GM12878 (cell line): ENCODE data around the gene CLDN5. TPM values are rescaled to one million over a fixed set of nuclear protein-coding genes. Genes with fewer than 3 reads are reported as not detected.

Source experiments
- ATAC-seq: fragments of 200-7000 bp; cut with Tn5 transposase; 3 replicates; pipeline ENCODE4 v1.9.1; 2020; ENCODE audit warnings: mild to moderate bottlenecking, moderate library complexity
- BruUV-seq: library from RNA; stranded (reverse); fragments of 400-500 nt; replicated peaks from 2 replicates; lab custom pipeline; 2021; lab: Mats Ljungman, UMichigan
- CTCF ChIA-PET: fragments of 300-600 bp; sonication (Branson Sonifier 250); formaldehyde crosslinking; extraction: SDS; loops from one replicate; lab custom pipeline; 2021; ENCODE audit warnings: inconsistent platforms; lab: Yijun Ruan, JAX
- POLR2A ChIA-PET: fragments of 350-600 bp; formaldehyde crosslinking; extraction: SDS; loops from one replicate; lab custom pipeline; 2021; ENCODE audit warnings: inconsistent platforms; lab: Charles Lee
- RAD21 ChIA-PET: fragments of 300-600 bp; sonication (Branson Sonifier 250); formaldehyde crosslinking; loops from one replicate; lab custom pipeline; 2023; ENCODE audit warnings: antibody characterized with exemption; ENCODE audit not compliant: unreplicated experiment; lab: Charles Lee
- SMC1A ChIA-PET: fragments of 300-600 bp; sonication (Branson Sonifier 250); formaldehyde crosslinking; loops from one replicate; lab custom pipeline; 2023; ENCODE audit not compliant: unreplicated experiment, uncharacterized antibody; lab: Charles Lee
- DNase-seq: peaks from one replicate; pipeline ENCODE4 v3.0.0-alpha.2; 2011; ENCODE audit warnings: low read depth, low spot score
- FAIRE-seq: peaks from 3 replicates; lab custom pipeline; 2011; peaks lifted over from hg19 to GRCh38; lab: Jason Lieb, UNC
- H2AFZ ChIP-seq: 2 replicates; pipeline ENCODE4 v1.6.0; 2011; ENCODE audit warnings: low read depth, low read length, control low read depth; ENCODE audit not compliant: control insufficient read depth
- H3K27ac ChIP-seq: 2 replicates; pipeline ENCODE4 v1.5.1; 2011; ENCODE audit warnings: control low read depth; ENCODE audit not compliant: control insufficient read depth, insufficient read depth
- H3K27me3 ChIP-seq, 2 experiments: replicated peaks in 1 of 2; 2 replicates each; pipeline versions ENCODE4 v1.6.0 to v1.6.1; 2011; ENCODE audit warnings: low read length in 1 of 2; ENCODE audit not compliant: control insufficient read depth in 2 of 2, insufficient read depth in 2 of 2
- H3K36me3 ChIP-seq, 2 experiments: 2 replicates each; pipeline ENCODE4 v1.5.1; 2011; ENCODE audit warnings: low read length in 1 of 2; ENCODE audit not compliant: control insufficient read depth in 2 of 2, insufficient read depth in 2 of 2
- H3K4me1 ChIP-seq: 2 replicates; pipeline ENCODE4 v1.6.1; 2011; ENCODE audit warnings: mild to moderate bottlenecking, low read length, moderate library complexity, mixed read lengths; ENCODE audit not compliant: control insufficient read depth, insufficient read depth
- H3K4me2 ChIP-seq: 2 replicates; pipeline ENCODE4 v1.6.0; 2011; ENCODE audit warnings: control low read depth; ENCODE audit not compliant: control insufficient read depth, insufficient read depth
- H3K4me3 ChIP-seq: fragments of 200-600 bp; sonication (generic); 2 replicates; pipeline ENCODE4 v1.5.1; 2016
- H3K79me2 ChIP-seq: 2 replicates; pipeline ENCODE4 v1.6.0; 2011; ENCODE audit warnings: low read length; ENCODE audit not compliant: control insufficient read depth, insufficient read depth
- H3K9ac ChIP-seq: 2 replicates; pipeline ENCODE4 v1.8.0; 2011; ENCODE audit warnings: low read length, control low read depth, mixed read lengths; ENCODE audit not compliant: control insufficient read depth, insufficient read depth
- H3K9me3 ChIP-seq: replicated peaks from 3 replicates; pipeline ENCODE4 v1.5.1; 2011; ENCODE audit warnings: mild to moderate bottlenecking, low read length; ENCODE audit not compliant: control insufficient read depth, insufficient read depth
- H4K20me1 ChIP-seq: 2 replicates; pipeline ENCODE4 v1.6.0; 2011; ENCODE audit not compliant: control insufficient read depth, insufficient read depth
- CTCF ChIP-seq, 3 experiments: IDR thresholded peaks in 2 of 3; conservative IDR thresholded peaks in 1 of 3; 2 replicates each; pipeline ENCODE4 v1.5.1; 2011; ENCODE audit warnings: low read depth in 3 of 3, low read length in 3 of 3, mild to moderate bottlenecking in 3 of 3, control low read depth in 2 of 3, moderate library complexity in 2 of 3, inconsistent platforms in 1 of 3, mixed read lengths in 1 of 3; ENCODE audit not compliant: control insufficient read depth in 2 of 3, insufficient read depth in 1 of 3; ENCODE audit errors: extremely low read depth in 1 of 3
- FOXM1 ChIP-seq: IDR thresholded peaks from 2 replicates; pipeline ENCODE4 v1.6.1; 2012; ENCODE audit warnings: low read depth, mild to moderate bottlenecking, inconsistent platforms, low read length, moderate library complexity
- GABPA ChIP-seq: IDR thresholded peaks from 2 replicates; pipeline ENCODE4 v1.6.1; 2014; ENCODE audit warnings: antibody characterized with exemption, low read depth, mild to moderate bottlenecking, inconsistent platforms
- IRF4 ChIP-seq: IDR thresholded peaks from 2 replicates; pipeline ENCODE4 v1.6.1; 2011; ENCODE audit warnings: low read depth, low read length
- SMC3 ChIP-seq: IDR thresholded peaks from 2 replicates; pipeline ENCODE4 v1.6.1; 2011; ENCODE audit warnings: low read length, improper control_type of control experiment, borderline replicate concordance
- ZNF592 ChIP-seq: fragments of 450-650 bp; IDR thresholded peaks from 2 replicates; pipeline ENCODE4 v1.6.1; 2017; ENCODE audit warnings: mild to moderate bottlenecking, moderate library complexity
- WGBS: methylation state at CpG from one replicate; pipeline ENCODE4 v1.1.6; 2016; ENCODE audit warnings: low lambda C conversion rate; ENCODE audit not compliant: insufficient replicate concordance, insufficient coverage; ENCODE audit errors: missing lambda C conversion rate; 5-methylcytosine and 5-hydroxymethylcytosine counted together
- in situ Hi-C: fragments of 300-500 bp; cut with MboI; formaldehyde crosslinking; loops from 9 replicates; pipeline ENCODE4 v1.14.3; 2018; ENCODE audit warnings: mixed read lengths
- intact Hi-C: fragments of 100-400 bp; cut with micrococcal nuclease; formaldehyde crosslinking; loops from one replicate; pipeline ENCODE4 v1.14.2; 2022; ENCODE audit not compliant: unreplicated experiment
- polyA plus RNA-seq, 11 experiments: library from polyadenylated mRNA; depleted of rRNA in 4 of 11; unstranded in 6 of 11; stranded (reverse) in 5 of 11; fragments of >200 nt; fragmentation: Nextera tagmentation in 4 of 11; fragmentation: Illumina TruSeq in 1 of 11; extraction: Ambion mirVana in 4 of 11; extraction: Trizol in 1 of 11; gene quantifications; 1 replicate in 1 of 11; 2 replicates in 10 of 11; pipeline versions ENCODE4 v1.2.1 to v1.2.3, GENCODE V29; 2011 to 2016; ENCODE audit warnings: inconsistent platforms in 2 of 11, missing spikeins in 2 of 11, low read depth in 1 of 11
- total RNA-seq, 4 experiments: library from RNA; depleted of rRNA in 3 of 4; stranded (reverse); fragments of >200 nt in 3 of 4; fragmentation: Illumina TruSeq in 1 of 4; extraction: Trizol in 1 of 4; gene quantifications; 2 replicates each; pipeline versions ENCODE4 v1.2.1 to v1.2.3, GENCODE V29; 2013 to 2021

The CLDN5 gene
- total and polyA plus RNA-seq, 10 of the 15 experiments (the other 5 are each of a cell fraction or from before 2014, with no cell fraction given) = 0.15 TPM; not detected in 9

- H3K9ac ChIP-seq = no peak overlapping the region
- ChIA-PET SMC1A (interaction anchor here (1.0 kb wide), 1 partner anchor 134 kb away, joined by 3 read pairs; no protein-coding TSS in a partner anchor), CTCF (interaction anchor here (0.7 to 1.3 kb wide), 2 partner anchors 127 to 134 kb away, joined by 3 to 10 read pairs; no protein-coding TSS in a partner anchor), RAD21 (interaction anchor here (1.0 kb wide), 1 partner anchor 134 kb away, joined by 3 read pairs; no protein-coding TSS in a partner anchor), POLR2A (no interaction called here)
- H2AFZ ChIP-seq = no peak overlapping the region
- H3K27me3 ChIP-seq = no peaks in the 10 kb centered on the region
- H3K9me3 ChIP-seq = no peaks in the 10 kb centered on the region
- DNase-seq (no peak), ATAC-seq (no peak), FAIRE-seq (peak; percentile 66)
- H3K36me3 ChIP-seq = peaks cover 17 to 27% of the 10 kb centered on the region in 2 experiments; a peak in 3 of 4 replicates
- in situ Hi-C loops = no loop called here
- H3K4me1 ChIP-seq = no peaks in the 10 kb centered on the region
- BruUV-seq = no TSS peak
- TF ChIP-seq CTCF (IDR thresholded peaks at IDR 0.05 in 2 of 3, conservative IDR thresholded peaks at IDR 0.05 in 1 of 3; ENCODE audit: control insufficient read depth in 2 of 3, extremely low read depth in 1 of 3, insufficient read depth in 1 of 3, low read depth in 3 of 3, low read length in 3 of 3) = 0 out of 6 replicates have a peak, but pooled peaks of 1 of the 3 experiments have one; percentile 4
- TF ChIP-seq IRF4 = no peak
- TF ChIP-seq FOXM1 = no peak
- peak; percentile 23; the same call in 1 of the 2 replicates for TF ChIP-seq SMC3
- TF ChIP-seq ZNF592 = no peak
- TF ChIP-seq GABPA = no peak
- intact Hi-C loops = loop anchor here (2.0 kb wide), 1 partner anchor 135 kb away; no protein-coding TSS in a partner anchor
- H3K4me2 ChIP-seq = no peak overlapping the region
- no peak overlapping the region for H3K27ac ChIP-seq
- H3K4me3 ChIP-seq = no peak overlapping the region
- no peaks in the 10 kb centered on the region for H4K20me1 ChIP-seq
- WGBS = 69% methylated on average over 5 of the region's 5 CpGs
- H3K79me2 ChIP-seq = no peaks in the 10 kb centered on the region
Observed at GRCh38 chr22:19495562-19496323, 28.5 kb downstream of the CLDN5 start.
